ENCODE measurements around the gene ANKRD11. TPM values are rescaled to one million over a fixed set of nuclear protein-coding genes. Genes with fewer than 3 reads are reported as not detected.
A peak's percentile ranks its signal among the peaks of the same experiment; 100 is the strongest.

Gene ANKRD11
- total RNA-seq, 4 donors from 2014 or later: 49.8 to 114 (median 82.2) TPM

- TF ChIP-seq, protein P1, sequence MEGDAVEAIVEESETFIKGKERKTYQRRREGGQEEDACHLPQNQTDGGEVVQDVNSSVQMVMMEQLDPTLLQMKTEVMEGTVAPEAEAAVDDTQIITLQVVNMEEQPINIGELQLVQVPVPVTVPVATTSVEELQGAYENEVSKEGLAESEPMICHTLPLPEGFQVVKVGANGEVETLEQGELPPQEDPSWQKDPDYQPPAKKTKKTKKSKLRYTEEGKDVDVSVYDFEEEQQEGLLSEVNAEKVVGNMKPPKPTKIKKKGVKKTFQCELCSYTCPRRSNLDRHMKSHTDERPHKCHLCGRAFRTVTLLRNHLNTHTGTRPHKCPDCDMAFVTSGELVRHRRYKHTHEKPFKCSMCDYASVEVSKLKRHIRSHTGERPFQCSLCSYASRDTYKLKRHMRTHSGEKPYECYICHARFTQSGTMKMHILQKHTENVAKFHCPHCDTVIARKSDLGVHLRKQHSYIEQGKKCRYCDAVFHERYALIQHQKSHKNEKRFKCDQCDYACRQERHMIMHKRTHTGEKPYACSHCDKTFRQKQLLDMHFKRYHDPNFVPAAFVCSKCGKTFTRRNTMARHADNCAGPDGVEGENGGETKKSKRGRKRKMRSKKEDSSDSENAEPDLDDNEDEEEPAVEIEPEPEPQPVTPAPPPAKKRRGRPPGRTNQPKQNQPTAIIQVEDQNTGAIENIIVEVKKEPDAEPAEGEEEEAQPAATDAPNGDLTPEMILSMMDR (IDR thresholded peaks at IDR 0.05): no peak
- DNase-seq (ENCODE audit: low spot score) (no peak), ATAC-seq (ENCODE audit: low FRiP score) (peak; percentile 39)
Measured at GRCh38 chr16:89410794-89411309, 79.5 kb downstream of the ANKRD11 start.

DNA sequence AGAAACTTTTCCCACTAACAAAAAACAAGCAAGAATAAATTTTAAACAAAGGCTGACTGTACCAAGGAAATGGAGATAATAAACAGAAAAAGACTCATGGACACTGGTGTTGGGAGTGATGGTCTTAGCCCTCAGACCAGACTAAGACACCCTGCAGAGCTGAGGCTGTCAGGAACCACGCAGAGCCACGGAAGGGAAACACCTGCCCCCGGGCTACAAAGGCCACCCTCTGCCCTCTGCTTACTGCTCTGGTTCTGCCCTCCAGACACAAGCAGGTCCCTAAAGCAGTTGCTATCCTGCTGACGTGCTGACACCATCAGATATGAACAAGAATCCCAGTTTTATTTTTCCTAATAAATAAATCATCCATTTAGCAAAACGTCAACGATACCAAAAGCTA is 80.0 kb downstream of the ANKRD11 start:
- DNase-seq (ENCODE audit: low spot score) (no peak), ATAC-seq (ENCODE audit: low FRiP score) (no peak)
- TF ChIP-seq, protein P1 (IDR thresholded peaks at IDR 0.05): no peak

DNA sequence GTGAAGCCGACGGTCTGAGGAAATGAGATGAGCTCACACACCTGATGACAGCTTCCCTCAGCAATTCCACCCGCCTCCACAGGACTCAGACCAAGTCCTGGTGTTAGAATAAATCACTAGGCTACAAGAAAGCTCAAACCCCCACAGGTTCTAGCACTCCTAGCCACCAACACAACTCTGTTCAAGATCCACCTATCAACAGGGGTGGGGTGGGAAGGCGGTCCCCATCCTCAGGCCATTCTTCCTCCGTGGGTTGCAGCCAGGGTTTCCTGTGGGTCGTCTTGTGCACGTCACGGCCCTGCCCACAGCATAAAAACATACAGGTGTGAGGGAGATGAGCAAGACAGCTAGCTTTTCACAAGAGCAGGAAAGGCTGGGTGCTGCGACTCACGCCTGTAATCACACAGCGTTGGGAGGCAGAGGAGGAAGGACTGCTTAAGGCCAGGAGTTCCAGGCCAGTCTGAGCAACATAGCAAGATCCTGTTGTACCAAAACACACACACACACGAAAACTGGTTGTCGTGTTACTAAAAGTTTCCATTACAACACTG is 81.1 kb downstream of the ANKRD11 start:
- TF ChIP-seq, protein P1 (IDR thresholded peaks at IDR 0.05): no peak
- ATAC-seq (ENCODE audit: low FRiP score) (peak; percentile 62), DNase-seq (ENCODE audit: low spot score) (no peak)

DNA sequence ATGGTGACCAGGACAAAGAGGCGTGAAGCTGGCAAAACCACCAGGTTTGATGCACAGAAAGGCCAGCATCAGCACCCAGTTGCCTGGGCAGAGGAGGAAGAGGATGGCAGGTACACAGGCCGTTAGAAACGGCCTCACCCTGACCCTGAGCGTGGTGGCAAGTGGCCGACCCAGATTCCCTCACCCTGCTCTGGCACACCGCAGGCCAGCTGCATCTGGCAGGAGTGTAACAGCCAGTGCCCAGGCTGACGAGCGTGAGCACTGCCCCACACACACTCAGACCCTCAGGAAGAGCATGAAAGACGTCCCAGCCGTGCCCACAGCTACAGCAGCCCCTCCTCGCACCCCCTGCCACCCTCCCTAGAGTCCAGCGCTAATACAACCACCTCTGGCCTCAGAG is 82.0 kb downstream of the ANKRD11 start:
- ATAC-seq (ENCODE audit: low FRiP score) (no peak), DNase-seq (ENCODE audit: low spot score) (no peak)
- TF ChIP-seq, protein P1 (IDR thresholded peaks at IDR 0.05): no peak

DNA sequence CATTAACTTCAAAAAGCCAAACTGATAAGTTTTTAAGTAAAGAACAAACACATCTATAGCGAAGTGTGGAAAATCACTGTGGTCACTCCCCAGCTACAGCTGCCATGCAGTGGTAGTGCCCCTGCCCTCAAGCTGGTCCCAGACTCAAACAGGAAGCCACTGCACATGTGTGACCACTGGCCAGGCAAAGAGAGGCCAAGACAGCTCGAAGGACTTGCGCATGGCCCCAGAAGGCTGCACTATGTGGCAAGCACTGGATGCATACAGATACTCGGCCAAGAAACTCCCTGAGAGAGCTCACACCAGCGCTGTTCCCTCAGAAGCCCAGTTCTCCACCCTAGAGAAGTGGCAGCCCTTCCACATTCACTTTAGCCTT is 82.4 kb downstream of the ANKRD11 start:
- ATAC-seq (ENCODE audit: low FRiP score) (no peak), DNase-seq (ENCODE audit: low spot score) (no peak)
- TF ChIP-seq, protein P1 (IDR thresholded peaks at IDR 0.05): no peak

DNA sequence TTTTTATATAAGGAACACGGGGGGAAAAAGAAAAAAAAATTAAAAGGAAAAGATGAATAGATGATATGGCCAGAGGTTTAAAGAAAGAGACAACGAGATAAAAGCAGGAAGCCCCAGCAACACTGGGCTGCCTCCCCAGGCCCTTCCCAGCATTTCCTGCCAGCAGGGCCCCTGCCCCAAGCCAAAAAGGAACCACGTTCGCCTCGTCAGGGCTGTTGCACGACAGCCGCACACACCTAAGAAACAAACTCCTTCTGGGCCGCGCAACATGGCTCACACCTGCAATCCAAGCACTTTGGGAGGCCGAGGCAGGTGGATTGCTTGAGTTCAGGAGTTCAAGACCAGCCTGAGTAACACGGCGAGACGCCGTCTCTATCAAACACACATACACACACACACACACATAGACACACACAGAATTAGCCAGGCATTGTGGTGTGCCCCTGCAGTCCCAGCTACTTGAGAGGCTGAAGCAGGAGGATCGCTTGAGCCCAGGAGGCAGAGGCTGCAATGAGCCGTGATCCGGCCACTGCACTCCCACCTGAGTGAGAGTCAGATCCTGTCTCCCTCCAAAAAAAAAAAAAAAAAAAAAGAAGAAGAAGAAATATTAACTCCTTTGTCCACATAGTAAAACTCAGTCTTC is 83.0 kb downstream of the ANKRD11 start:
- TF ChIP-seq, protein P1 (IDR thresholded peaks at IDR 0.05): no peak
- no peak for ATAC-seq (ENCODE audit: low FRiP score)
- DNase-seq (ENCODE audit: low spot score): no peak
